Neural cell (in vitro differentiated cells): ENCODE measurements around the gene AKR7A3.

Experiments
- CTCF ChIP-seq: fragments of 450-650 bp; IDR thresholded peaks from 2 replicates; pipeline ENCODE4 v1.5.1; 2014; ENCODE audit warnings: antibody characterized with exemption, mild to moderate bottlenecking, moderate library complexity; ENCODE audit not compliant: poor library complexity, severe bottlenecking
- EP300 ChIP-seq: fragments of 450-650 bp; conservative IDR thresholded peaks from 2 replicates; pipeline ENCODE4 v1.6.1; 2014; ENCODE audit warnings: antibody characterized with exemption, mild to moderate bottlenecking, moderate library complexity; ENCODE audit not compliant: poor library complexity, severe bottlenecking
- EZH2 ChIP-seq: fragments of 200-600, 300-800 bp; shearing (Covaris generic), sonication (generic); IDR thresholded peaks from 2 replicates; pipeline ENCODE4 v1.6.1; 2014; ENCODE audit warnings: antibody characterized with exemption, low read length, borderline replicate concordance, mild to moderate bottlenecking; ENCODE audit not compliant: insufficient read depth, poor library complexity, severe bottlenecking
- MXI1 ChIP-seq: fragments of 450-650 bp; conservative IDR thresholded peaks from 2 replicates; pipeline ENCODE4 v1.6.1; 2014; ENCODE audit warnings: antibody characterized with exemption, mild to moderate bottlenecking; ENCODE audit not compliant: poor library complexity, severe bottlenecking
- RAD21 ChIP-seq: fragments of 450-650 bp; conservative IDR thresholded peaks from 2 replicates; pipeline ENCODE4 v1.6.1; 2014; ENCODE audit warnings: antibody characterized with exemption, mild to moderate bottlenecking, moderate library complexity
- SMC3 ChIP-seq: fragments of 450-650 bp; conservative IDR thresholded peaks from 2 replicates; pipeline ENCODE4 v1.6.1; 2014; ENCODE audit warnings: antibody characterized with exemption, mild to moderate bottlenecking, moderate library complexity; ENCODE audit not compliant: poor library complexity
- TAF1 ChIP-seq: IDR thresholded peaks from 2 replicates; pipeline ENCODE4 v1.6.1; 2012; ENCODE audit warnings: low read depth

- no peak for TF ChIP-seq CTCF
- TF ChIP-seq EZH2, result no peak
- TF ChIP-seq EP300, result no peak
- no peak for TF ChIP-seq RAD21
- no peak for TF ChIP-seq MXI1
- no peak for TF ChIP-seq TAF1
- no peak for TF ChIP-seq SMC3
Observed at GRCh38 chr1:19332832-19333231, 44.3 kb upstream of the AKR7A3 start.
